IPS-20b (cell line): ENCODE results near the gene SHCBP1.

ENCODE experiments used
- H3K27ac ChIP-seq: one replicate; pipeline ENCODE4 v1.5.1; 2013; ENCODE audit warnings: low read length
- H3K27me3 ChIP-seq: 2 replicates; pipeline ENCODE4 v1.6.1; 2013; ENCODE audit warnings: mild to moderate bottlenecking, low read length, inconsistent platforms; ENCODE audit not compliant: insufficient read depth
- H3K36me3 ChIP-seq: 2 replicates; pipeline ENCODE4 v1.6.1; 2013; ENCODE audit warnings: low read depth, mild to moderate bottlenecking, inconsistent platforms, low read length, moderate library complexity; ENCODE audit not compliant: insufficient read depth
- H3K4me1 ChIP-seq: 2 replicates; pipeline ENCODE4 v1.6.1; 2013; ENCODE audit warnings: mild to moderate bottlenecking, control low read depth, inconsistent platforms, low read length, moderate library complexity; ENCODE audit not compliant: insufficient read depth
- H3K4me3 ChIP-seq: 2 replicates; pipeline ENCODE4 v1.5.1; 2013; ENCODE audit warnings: mild to moderate bottlenecking, low read length, inconsistent platforms
- H3K9ac ChIP-seq: 2 replicates; pipeline ENCODE4 v1.6.1; 2013; ENCODE audit warnings: low read depth, mild to moderate bottlenecking, inconsistent platforms, low read length, moderate library complexity
- H3K9me3 ChIP-seq: 2 replicates; pipeline ENCODE4 v1.6.1; 2013; ENCODE audit warnings: mild to moderate bottlenecking, low read depth, low read length, inconsistent platforms; ENCODE audit not compliant: insufficient read depth

Gene SHCBP1

GRCh38 chr16:46606231-46606630 is 14.9 kb downstream of the SHCBP1 start:
- Histone ChIP-seq H3K9me3 (no peaks in the 10 kb centered on the region), H3K27ac (no peak overlapping the region), H3K4me1 (no peaks in the 10 kb centered on the region), H3K36me3 (peaks cover 79% of the 10 kb centered on the region), H3K27me3 (no peaks in the 10 kb centered on the region), H3K4me3 (no peak overlapping the region), H3K9ac (no peak overlapping the region)

GRCh38 chr16:46591257-46591656 is 29.9 kb downstream of the SHCBP1 start:
- Histone ChIP-seq H3K4me1 (no peaks in the 10 kb centered on the region), H3K27me3 (no peaks in the 10 kb centered on the region), H3K4me3 (no peak overlapping the region), H3K9ac (no peak overlapping the region), H3K9me3 (no peaks in the 10 kb centered on the region), H3K27ac (no peak overlapping the region), H3K36me3 (peaks cover 60% of the 10 kb centered on the region)

- Histone ChIP-seq H3K9me3 (no peaks in the 10 kb centered on the region), H3K4me1 (no peaks in the 10 kb centered on the region), H3K9ac (no peak overlapping the region), H3K4me3 (no peak overlapping the region), H3K36me3 (peaks cover 61% of the 10 kb centered on the region), H3K27ac (no peak overlapping the region), H3K27me3 (no peaks in the 10 kb centered on the region)
Measured at GRCh38 chr16:46586011-46586577, 35.1 kb downstream of the SHCBP1 start.

DNA sequence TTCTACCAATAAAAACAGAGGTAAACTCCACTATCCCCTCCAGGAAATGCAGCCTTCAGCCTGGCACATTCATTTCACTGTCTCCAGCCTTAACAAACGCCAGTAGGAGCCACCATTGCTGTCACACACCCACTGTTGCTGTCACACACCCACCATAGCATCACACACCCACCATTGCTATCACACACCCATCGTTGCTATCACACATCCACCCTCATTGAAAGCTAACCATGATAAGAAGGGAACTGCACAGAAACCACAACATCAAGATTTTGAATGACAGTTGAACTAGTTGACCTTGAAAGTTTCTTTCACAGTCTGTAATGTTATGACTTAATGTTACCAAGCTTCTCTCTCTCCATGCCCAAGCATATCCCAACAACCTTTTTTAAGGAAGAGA is 38.1 kb downstream of the SHCBP1 start:
- peaks cover 68% of the 10 kb centered on the region for H3K36me3 ChIP-seq

GRCh38 chr16:46582313-46582712 is 38.9 kb downstream of the SHCBP1 start:
- no peaks in the 10 kb centered on the region for H3K4me1 ChIP-seq
- H3K9me3 ChIP-seq, result no peaks in the 10 kb centered on the region
- H3K9ac ChIP-seq, result no peak overlapping the region
- H3K27ac ChIP-seq, result no peak overlapping the region
- no peaks in the 10 kb centered on the region for H3K27me3 ChIP-seq
- H3K36me3 ChIP-seq, result peaks cover 67% of the 10 kb centered on the region
- H3K4me3 ChIP-seq, result no peak overlapping the region

More for the DNA sequence above, 38.1 kb downstream of the SHCBP1 start:
- no peak overlapping the region for H3K4me3 ChIP-seq
- H3K9ac ChIP-seq, result no peak overlapping the region
- H3K27ac ChIP-seq, result no peak overlapping the region
- no peaks in the 10 kb centered on the region for H3K27me3 ChIP-seq
- H3K4me1 ChIP-seq, result no peaks in the 10 kb centered on the region
- H3K9me3 ChIP-seq, result no peaks in the 10 kb centered on the region

DNA sequence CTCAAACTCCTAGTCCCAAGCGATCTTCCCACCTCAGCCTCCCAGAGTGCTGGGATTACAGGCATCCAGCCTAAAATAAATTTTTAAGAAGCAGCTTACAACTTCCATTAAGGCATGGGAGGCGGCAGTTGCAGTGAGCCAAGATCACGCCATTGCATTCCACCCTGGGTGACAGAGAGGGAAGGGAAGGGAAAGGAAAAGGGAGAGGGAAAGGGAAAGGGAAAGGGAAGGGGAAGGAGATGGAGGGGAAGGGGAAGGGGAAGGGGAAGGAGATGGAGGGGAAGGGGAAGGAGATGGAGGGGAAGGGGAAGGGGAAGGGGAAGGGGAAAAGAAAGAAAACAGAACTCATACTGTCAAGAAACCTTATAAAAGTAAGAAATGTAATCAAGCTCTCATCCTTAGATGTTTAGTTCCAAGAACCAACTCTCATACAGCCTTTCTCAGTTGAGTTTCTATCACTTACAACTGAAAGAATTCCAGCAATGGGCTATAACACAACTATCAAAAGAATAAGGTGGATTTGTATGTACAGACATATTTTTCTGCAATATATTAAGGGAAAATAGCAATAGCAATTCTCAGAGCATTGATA is 43.1 kb downstream of the SHCBP1 start:
- no peaks in the 10 kb centered on the region for H3K27me3 ChIP-seq
- no peaks in the 10 kb centered on the region for H3K9me3 ChIP-seq
- no peak overlapping the region for H3K27ac ChIP-seq
- no peak overlapping the region for H3K9ac ChIP-seq
- peaks cover 28% of the 10 kb centered on the region for H3K36me3 ChIP-seq
- H3K4me3 ChIP-seq, result no peak overlapping the region
- no peaks in the 10 kb centered on the region for H3K4me1 ChIP-seq

DNA sequence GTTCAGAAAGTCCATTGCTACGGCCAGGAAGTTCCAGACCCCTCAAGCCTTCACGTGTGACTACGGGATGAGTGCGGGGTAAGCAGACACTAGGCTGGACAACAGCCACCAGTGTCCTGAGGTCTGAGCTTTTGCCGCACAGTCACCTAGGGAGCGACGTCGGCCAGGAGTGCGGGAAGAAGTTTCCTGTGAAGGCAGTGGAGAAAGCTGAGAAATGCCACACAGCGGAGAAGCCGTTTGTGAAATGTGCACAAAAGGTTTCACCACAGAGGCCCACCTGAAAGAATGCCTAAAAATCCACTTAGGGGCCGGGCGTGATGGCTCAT is 47.4 kb downstream of the SHCBP1 start:
- Histone ChIP-seq H3K36me3 (no peaks in the 10 kb centered on the region), H3K27me3 (no peaks in the 10 kb centered on the region), H3K4me1 (no peaks in the 10 kb centered on the region), H3K4me3 (no peak overlapping the region), H3K27ac (no peak overlapping the region), H3K9me3 (no peaks in the 10 kb centered on the region), H3K9ac (no peak overlapping the region)

DNA sequence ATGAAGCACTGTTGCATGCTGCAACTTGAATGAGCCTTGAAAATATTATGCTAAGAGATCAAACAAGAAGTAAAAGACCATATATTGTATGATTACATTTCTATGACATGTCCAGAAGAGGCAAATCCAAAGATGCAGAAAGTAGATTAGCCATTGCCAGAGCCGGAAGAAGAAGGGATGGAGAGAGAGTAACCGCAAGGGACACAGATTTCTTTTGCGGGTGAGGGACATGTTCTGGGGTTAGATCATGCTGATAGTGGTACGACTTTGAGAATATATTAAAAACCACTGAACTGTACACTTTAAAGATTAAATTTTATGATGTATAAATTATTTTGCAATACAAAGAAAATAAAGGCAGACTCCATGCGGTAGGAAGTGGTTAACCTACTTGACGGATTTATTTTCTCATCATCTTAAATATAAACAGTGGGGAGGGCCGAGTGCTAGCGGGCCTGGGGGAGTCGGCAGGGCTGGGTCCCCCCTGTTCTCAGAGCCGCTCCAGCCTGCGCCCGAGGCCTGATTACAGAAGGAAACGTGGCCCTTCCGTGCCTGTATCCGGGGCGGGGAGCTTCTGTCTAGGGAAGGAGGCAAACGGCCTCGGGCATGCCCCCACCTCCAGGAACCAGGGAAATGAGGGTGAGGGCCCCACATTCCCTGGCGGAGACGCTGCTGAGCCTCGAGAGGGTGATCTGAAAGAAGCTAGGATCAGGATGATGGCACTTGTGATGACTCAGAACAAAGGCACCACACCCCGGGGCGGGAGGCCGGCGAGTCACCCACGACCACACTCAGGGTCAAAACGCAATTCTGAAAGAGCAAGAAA is 48.0 kb downstream of the SHCBP1 start:
- no peaks in the 10 kb centered on the region for H3K36me3 ChIP-seq
- no peak overlapping the region for H3K9ac ChIP-seq
- H3K9me3 ChIP-seq, result no peaks in the 10 kb centered on the region
- no peaks in the 10 kb centered on the region for H3K4me1 ChIP-seq
- no peak overlapping the region for H3K27ac ChIP-seq
- no peak overlapping the region for H3K4me3 ChIP-seq
- no peaks in the 10 kb centered on the region for H3K27me3 ChIP-seq

DNA sequence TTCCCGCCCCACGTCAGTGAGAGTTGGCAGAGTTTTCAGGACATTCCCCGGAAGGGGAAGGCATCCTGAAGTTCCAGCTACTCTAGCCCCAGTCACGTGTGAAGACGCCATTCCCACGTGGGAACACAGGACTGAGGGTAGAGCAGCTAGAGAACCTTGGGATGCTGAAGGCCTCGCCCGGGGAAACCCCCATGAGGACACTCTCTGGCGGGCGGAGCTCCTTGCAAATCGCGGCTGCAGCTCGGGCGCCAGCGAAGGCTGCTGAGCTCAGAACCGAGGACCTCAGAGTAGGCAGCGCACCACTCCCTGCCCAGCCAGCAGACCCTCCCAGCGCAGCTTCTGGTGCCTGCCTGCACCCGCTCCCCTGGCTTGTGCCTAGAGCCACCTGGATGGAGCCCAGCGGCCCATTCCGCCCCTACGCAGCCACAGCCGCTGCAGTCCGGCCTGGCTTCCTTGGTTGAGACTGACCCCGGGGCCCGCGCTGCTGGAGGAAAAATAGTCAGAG is 51.9 kb downstream of the SHCBP1 start:
- Histone ChIP-seq H3K9ac (no peak overlapping the region), H3K27me3 (no peaks in the 10 kb centered on the region), H3K9me3 (no peaks in the 10 kb centered on the region), H3K36me3 (no peaks in the 10 kb centered on the region), H3K4me3 (no peak overlapping the region), H3K4me1 (no peaks in the 10 kb centered on the region), H3K27ac (no peak overlapping the region)

DNA sequence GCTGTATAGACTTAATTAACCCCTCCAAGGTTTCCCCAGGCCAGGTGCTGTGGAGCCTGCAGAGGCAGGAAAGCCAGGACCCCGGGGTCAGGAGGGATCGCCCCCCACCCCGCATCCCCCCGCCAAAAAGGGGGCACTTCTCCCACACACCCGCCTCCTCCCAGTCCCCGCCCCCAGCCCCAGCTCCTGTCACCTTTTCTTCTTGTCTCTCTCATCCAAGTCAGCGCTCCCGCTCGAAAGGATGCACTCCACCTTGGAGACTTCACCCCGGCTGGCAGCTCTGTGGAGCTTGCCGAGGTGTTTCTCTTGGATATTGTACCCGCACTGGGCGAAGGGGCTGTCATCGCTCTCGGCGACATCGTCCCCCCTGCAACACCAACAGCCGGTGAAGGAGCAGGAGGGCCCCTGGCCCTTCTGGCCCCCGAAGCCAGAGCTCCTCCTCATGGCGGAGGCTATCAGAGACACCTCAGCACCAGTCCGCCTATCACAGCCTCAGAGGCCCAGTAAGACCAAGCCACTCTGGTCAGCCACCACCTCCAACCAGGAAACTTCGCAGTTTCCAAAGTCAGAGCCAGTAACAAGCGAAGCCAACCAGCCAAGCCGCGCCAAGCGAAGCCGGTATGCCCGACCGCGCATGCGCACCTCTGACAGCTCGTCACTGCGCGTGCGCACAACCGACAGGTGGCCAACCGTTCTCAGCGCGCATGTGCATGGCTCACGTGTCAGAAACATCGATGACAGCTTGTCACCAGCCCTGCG is 52.5 kb downstream of the SHCBP1 start:
- no peak overlapping the region for H3K9ac ChIP-seq
- no peaks in the 10 kb centered on the region for H3K27me3 ChIP-seq
- no peaks in the 10 kb centered on the region for H3K4me1 ChIP-seq
- H3K4me3 ChIP-seq, result no peak overlapping the region
- no peaks in the 10 kb centered on the region for H3K36me3 ChIP-seq
- H3K9me3 ChIP-seq, result no peaks in the 10 kb centered on the region
- H3K27ac ChIP-seq, result no peak overlapping the region

DNA sequence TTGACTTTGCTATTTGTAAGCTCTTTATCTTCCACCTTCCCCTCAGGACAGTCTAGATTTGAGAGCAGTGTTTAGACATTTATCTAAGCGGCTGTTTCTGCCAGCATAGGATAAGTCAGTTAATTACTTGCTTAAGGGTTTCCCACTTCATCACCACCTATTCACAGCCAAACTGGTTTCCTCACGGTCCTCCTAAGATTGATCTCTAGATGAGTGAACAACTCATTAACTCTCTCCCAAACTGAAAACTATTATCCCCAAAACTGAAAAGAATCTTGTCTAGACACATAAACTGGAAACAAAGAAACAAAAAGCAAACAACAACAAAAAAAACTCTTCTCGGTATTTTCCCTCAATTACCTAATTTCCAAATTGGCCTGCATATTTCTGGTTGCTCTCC is 58.2 kb downstream of the SHCBP1 start:
- no peak overlapping the region for H3K4me3 ChIP-seq
- no peaks in the 10 kb centered on the region for H3K27me3 ChIP-seq
- no peaks in the 10 kb centered on the region for H3K9me3 ChIP-seq
- no peaks in the 10 kb centered on the region for H3K36me3 ChIP-seq
- no peak overlapping the region for H3K9ac ChIP-seq
- H3K4me1 ChIP-seq, result no peaks in the 10 kb centered on the region
- no peak overlapping the region for H3K27ac ChIP-seq
